ENCODE results near the gene PELO. TPM values are rescaled to one million over a fixed set of nuclear protein-coding genes. Genes with fewer than 3 reads are reported as not detected.
"Not testable (repeated sequence)": the region's sequence is repeated elsewhere in the genome, so short reads cannot be mapped to it uniquely, and the experiment has no call there.

Gene PELO
- total and polyA plus RNA-seq, 2 donors (not counting 3 experiments of a cell fraction or from before 2014, with no cell fraction given) = 8.6 to 13.2 TPM

GRCh38 chr5:52818360-52818759, 30.6 kb downstream of the PELO start:
- H2AFZ ChIP-seq (ENCODE audit: low read depth, low read length) = no peak overlapping the region
- no peaks in the 10 kb centered on the region for H3K9me3 ChIP-seq (replicated peaks; ENCODE audit: control insufficient read depth, insufficient read depth, low read length)
- DNase-seq (ENCODE audit: low read depth, low spot score) (no peak), FAIRE-seq (no peak)
- no peaks in the 10 kb centered on the region for H3K9me1 ChIP-seq (replicated peaks; ENCODE audit: control insufficient read depth, extremely low read depth, insufficient read depth, low read length)
- no TSS peak for BruUV-seq (replicated peaks)
- TF ChIP-seq POLR2AphosphoS5 (IDR thresholded peaks at IDR 0.05; ENCODE audit: insufficient read depth, low read depth, low read length) = no peak
- no peak overlapping the region for H3K4me3 ChIP-seq (replicated peaks in 1 of 3; ENCODE audit: insufficient read depth in 1 of 3, low read depth in 1 of 3, low read length in 3 of 3)
- dilution Hi-C loops (cut with MboI; ENCODE audit: extremely low pct_ligation_motif_present, low sequenced_read_pairs) = no loop called here
- H4K20me1 ChIP-seq (replicated peaks; ENCODE audit: control insufficient read depth, extremely low read depth, insufficient read depth, low read length) = no peaks in the 10 kb centered on the region
- H3K79me2 ChIP-seq (ENCODE audit: control insufficient read depth, insufficient read depth, low read length) = no peaks in the 10 kb centered on the region
- no peak overlapping the region for H3K9ac ChIP-seq (replicated peaks; ENCODE audit: extremely low read depth, insufficient read depth, low read length)
- CTCF ChIA-PET = interaction anchor here (1.5 kb wide), 1 partner anchor 97 kb away, joined by 3 read pairs; no protein-coding TSS in a partner anchor
- peaks cover 12% of the 10 kb centered on the region for H3K4me1 ChIP-seq (ENCODE audit: control insufficient read depth, extremely low read depth, insufficient read depth, low read length)
- no peak overlapping the region for H3K27ac ChIP-seq (ENCODE audit: insufficient read depth, low read depth, low read length)
- H3K36me3 ChIP-seq (ENCODE audit: control insufficient read depth in 2 of 2, extremely low read depth in 1 of 2, insufficient read depth in 2 of 2, low read length in 2 of 2) = no peaks in the 10 kb centered on the region
- POLR2A ChIA-PET = no interaction called here
- no peaks in the 10 kb centered on the region for H3K27me3 ChIP-seq (ENCODE audit: control insufficient read depth in 2 of 2, insufficient read depth in 2 of 2, low read length in 2 of 2)
- H3K4me2 ChIP-seq (ENCODE audit: insufficient read depth, low read length) = no peak overlapping the region
- intact Hi-C loops (cut with micrococcal nuclease) = no loop called here

GRCh38 chr5:52818807-52819206, 31.1 kb downstream of the PELO start:
- BruUV-seq (replicated peaks); H3K79me2 ChIP-seq (ENCODE audit: control insufficient read depth, insufficient read depth, low read length); FAIRE-seq; H3K9ac ChIP-seq (replicated peaks; ENCODE audit: extremely low read depth, insufficient read depth, low read length); intact Hi-C loops (cut with micrococcal nuclease); H3K9me1 ChIP-seq (replicated peaks; ENCODE audit: control insufficient read depth, extremely low read depth, insufficient read depth, low read length); H3K27ac ChIP-seq (ENCODE audit: insufficient read depth, low read depth, low read length); DNase-seq (ENCODE audit: low read depth, low spot score); H3K36me3 ChIP-seq (ENCODE audit: control insufficient read depth in 2 of 2, extremely low read depth in 1 of 2, insufficient read depth in 2 of 2, low read length in 2 of 2); H3K4me2 ChIP-seq (ENCODE audit: insufficient read depth, low read length); H4K20me1 ChIP-seq (replicated peaks; ENCODE audit: control insufficient read depth, extremely low read depth, insufficient read depth, low read length); H2AFZ ChIP-seq (ENCODE audit: low read depth, low read length); H3K4me3 ChIP-seq (replicated peaks in 1 of 3; ENCODE audit: insufficient read depth in 1 of 3, low read depth in 1 of 3, low read length in 3 of 3); H3K27me3 ChIP-seq (ENCODE audit: control insufficient read depth in 2 of 2, insufficient read depth in 2 of 2, low read length in 2 of 2); dilution Hi-C loops (cut with MboI; ENCODE audit: extremely low pct_ligation_motif_present, low sequenced_read_pairs); POLR2A ChIA-PET; H3K9me3 ChIP-seq (replicated peaks; ENCODE audit: control insufficient read depth, insufficient read depth, low read length): not testable (repeated sequence)
- CTCF ChIA-PET = interaction anchor here (1.5 kb wide), 1 partner anchor 97 kb away, joined by 3 read pairs; no protein-coding TSS in a partner anchor
- peaks cover 11% of the 10 kb centered on the region for H3K4me1 ChIP-seq (ENCODE audit: control insufficient read depth, extremely low read depth, insufficient read depth, low read length)

All from endothelial cell of umbilical vein (primary cell).